Liver (tissue), 9 donors: ENCODE measurements around the gene ADK. TPM values are rescaled to one million over a fixed set of nuclear protein-coding genes. Genes with fewer than 3 reads are reported as not detected.

ENCODE experiments used
- DNase-seq: peaks from one replicate; pipeline ENCODE4 v3.0.0-alpha.2; 2017; ENCODE audit warnings: low spot score
- H3K27ac ChIP-seq, 2 donors: one replicate each; pipeline ENCODE4 v1.7.0; 2013; ENCODE audit warnings: inconsistent platforms in 2 of 2, low read length in 2 of 2, control low read depth in 1 of 2, low read depth in 1 of 2, mild to moderate bottlenecking in 1 of 2
- H3K27me3 ChIP-seq, 4 donors: one replicate each; pipeline versions ENCODE4 v1.6.1 to v1.7.0; 2013; ENCODE audit warnings: low read length in 3 of 4, inconsistent platforms in 1 of 4, mild to moderate bottlenecking in 1 of 4, moderate library complexity in 1 of 4; ENCODE audit not compliant: control insufficient read depth in 4 of 4, insufficient read depth in 4 of 4
- H3K36me3 ChIP-seq, 4 donors: one replicate each; pipeline versions ENCODE4 v1.6.1 to v1.7.0; 2013; ENCODE audit warnings: low read length in 3 of 4, mild to moderate bottlenecking in 3 of 4, low read depth in 1 of 4, moderate library complexity in 1 of 4; ENCODE audit not compliant: control insufficient read depth in 4 of 4, insufficient read depth in 3 of 4
- H3K4me1 ChIP-seq, 4 donors: one replicate each; pipeline versions ENCODE4 v1.6.1 to v1.7.0; 2013; ENCODE audit warnings: low read length in 3 of 4, mild to moderate bottlenecking in 3 of 4, moderate library complexity in 1 of 4; ENCODE audit not compliant: control insufficient read depth in 4 of 4, insufficient read depth in 4 of 4
- H3K4me3 ChIP-seq, 3 donors: one replicate each; pipeline versions ENCODE4 v1.6.1 to v1.7.0; 2013; ENCODE audit warnings: low read length in 3 of 3, control low read depth in 1 of 3, low read depth in 1 of 3, mild to moderate bottlenecking in 1 of 3
- H3K9ac ChIP-seq, 2 donors: one replicate each; pipeline ENCODE4 v1.7.0; 2013; ENCODE audit warnings: low read length in 2 of 2, mild to moderate bottlenecking in 2 of 2, moderate library complexity in 2 of 2, control low read depth in 1 of 2, low read depth in 1 of 2
- H3K9me3 ChIP-seq, 4 donors: one replicate each; pipeline versions ENCODE4 v1.6.1 to v1.7.0; 2013; ENCODE audit warnings: low read length in 3 of 4; ENCODE audit not compliant: control insufficient read depth in 4 of 4
- EGR1 ChIP-seq, 2 donors: IDR thresholded peaks; 2 replicates each; pipeline ENCODE4 v1.6.1; 2016 to 2018; ENCODE audit warnings: antibody characterized with exemption in 2 of 2, low read depth in 2 of 2
- FOXA2 ChIP-seq: IDR thresholded peaks from 2 replicates; pipeline ENCODE4 v1.6.1; 2016; ENCODE audit warnings: antibody characterized with exemption
- GABPA ChIP-seq, 2 donors: IDR thresholded peaks in 1 of 2; conservative IDR thresholded peaks in 1 of 2; 2 replicates each; pipeline ENCODE4 v1.6.1; 2016; ENCODE audit warnings: antibody characterized with exemption in 2 of 2, mild to moderate bottlenecking in 1 of 2, moderate library complexity in 1 of 2
- HNF4A ChIP-seq, 2 donors: conservative IDR thresholded peaks; 2 replicates each; pipeline ENCODE4 v1.6.1; 2016; ENCODE audit warnings: antibody characterized with exemption in 2 of 2, mild to moderate bottlenecking in 2 of 2
- HNF4G ChIP-seq: IDR thresholded peaks from 2 replicates; pipeline ENCODE4 v1.6.1; 2016; ENCODE audit warnings: antibody characterized with exemption
- JUND ChIP-seq, 2 donors: IDR thresholded peaks; 2 replicates each; pipeline ENCODE4 v1.6.1; 2016; ENCODE audit warnings: antibody characterized with exemption in 2 of 2
- MAX ChIP-seq: IDR thresholded peaks from 2 replicates; pipeline ENCODE4 v1.6.1; 2016; ENCODE audit warnings: antibody characterized with exemption
- NR2F2 ChIP-seq: IDR thresholded peaks from 2 replicates; pipeline ENCODE4 v1.6.1; 2016; ENCODE audit warnings: antibody characterized with exemption
- RAD21 ChIP-seq, 2 donors: IDR thresholded peaks; 2 replicates each; pipeline ENCODE4 v1.6.1; 2016; ENCODE audit warnings: antibody characterized with exemption in 2 of 2, mild to moderate bottlenecking in 2 of 2
- REST ChIP-seq: IDR thresholded peaks from 2 replicates; pipeline ENCODE4 v1.6.1; 2016; ENCODE audit warnings: antibody characterized with exemption, mild to moderate bottlenecking
- RXRA ChIP-seq, 2 donors: IDR thresholded peaks; 2 replicates each; pipeline ENCODE4 v1.6.1; 2017 to 2018; ENCODE audit warnings: antibody characterized with exemption in 2 of 2, mild to moderate bottlenecking in 1 of 2
- SP1 ChIP-seq: IDR thresholded peaks from 2 replicates; pipeline ENCODE4 v1.6.1; 2018; ENCODE audit warnings: antibody characterized with exemption, mild to moderate bottlenecking
- TAF1 ChIP-seq: conservative IDR thresholded peaks from 2 replicates; pipeline ENCODE4 v1.6.1; 2016; ENCODE audit warnings: antibody characterized with exemption, mild to moderate bottlenecking
- YY1 ChIP-seq: IDR thresholded peaks from 2 replicates; pipeline ENCODE4 v1.6.1; 2016; ENCODE audit warnings: antibody characterized with exemption, mild to moderate bottlenecking
- WGBS: extraction: QIAGEN DNeasy Blood & Tissue Kit; methylation state at CpG from one replicate; pipeline ENCODE4 v1.1.7; 2013; 5-methylcytosine and 5-hydroxymethylcytosine counted together
- polyA plus RNA-seq, 2 donors: library from polyadenylated mRNA; stranded (reverse) in 1 of 2; unstranded in 1 of 2; fragments of 200-250 nt in 1 of 2; fragments of >200 nt in 1 of 2; fragmentation: Nextera tagmentation in 1 of 2; extraction: Ambion mirVana in 1 of 2; gene quantifications; one replicate each; pipeline versions ENCODE4 v1.2.1 to v1.2.3, GENCODE V29; 2013 to 2015
- total RNA-seq, 2 donors: library from RNA; depleted of rRNA; stranded (reverse); fragments of >200 nt; gene quantifications; one replicate each; pipeline ENCODE4 v1.2.3, GENCODE V29; 2014
- TF ChIP-seq, protein P1 (sequence below): fragments of 150-350 bp; IDR thresholded peaks from 2 replicates; pipeline ENCODE4 v1.5.1; 2017; ENCODE audit warnings: improper control_type of control experiment, low read depth, low read length; ENCODE audit not compliant: missing input control
- TF ChIP-seq, protein P2 (sequence below): IDR thresholded peaks from 2 replicates; pipeline ENCODE4 v1.6.1; 2016; ENCODE audit warnings: antibody characterized with exemption
- TF ChIP-seq, protein P3 (sequence below): IDR thresholded peaks from 2 replicates; pipeline ENCODE4 v1.6.1; 2016; ENCODE audit warnings: antibody characterized with exemption
- donor health status: healthy.
- donor health status: healthy.
- donor health status: healthy.
- donor health status: healthy.
- donor health status: healthy.

The ADK gene
- total and polyA plus RNA-seq, 4 donors, result 18.0 to 110 (median 65.5) TPM

- 99% methylated on average over 1 of the region's 1 CpG for WGBS
- no peak overlapping the region for H3K4me3 ChIP-seq
- peaks cover 0 to 1% (median 0%) of the 10 kb centered on the region in 4 donors for H3K9me3 ChIP-seq
- H3K36me3 ChIP-seq, result peaks cover 0 to 7% (median 2%) of the 10 kb centered on the region in 4 donors
- no peaks in the 10 kb centered on the region for H3K27me3 ChIP-seq
- no peaks in the 10 kb centered on the region for H3K4me1 ChIP-seq
- TF ChIP-seq RXRA (IDR thresholded peaks at IDR 0.05), result no peak
- no peak for TF ChIP-seq NR2F2
- TF ChIP-seq SP1, result no peak
- TF ChIP-seq, protein P1, sequence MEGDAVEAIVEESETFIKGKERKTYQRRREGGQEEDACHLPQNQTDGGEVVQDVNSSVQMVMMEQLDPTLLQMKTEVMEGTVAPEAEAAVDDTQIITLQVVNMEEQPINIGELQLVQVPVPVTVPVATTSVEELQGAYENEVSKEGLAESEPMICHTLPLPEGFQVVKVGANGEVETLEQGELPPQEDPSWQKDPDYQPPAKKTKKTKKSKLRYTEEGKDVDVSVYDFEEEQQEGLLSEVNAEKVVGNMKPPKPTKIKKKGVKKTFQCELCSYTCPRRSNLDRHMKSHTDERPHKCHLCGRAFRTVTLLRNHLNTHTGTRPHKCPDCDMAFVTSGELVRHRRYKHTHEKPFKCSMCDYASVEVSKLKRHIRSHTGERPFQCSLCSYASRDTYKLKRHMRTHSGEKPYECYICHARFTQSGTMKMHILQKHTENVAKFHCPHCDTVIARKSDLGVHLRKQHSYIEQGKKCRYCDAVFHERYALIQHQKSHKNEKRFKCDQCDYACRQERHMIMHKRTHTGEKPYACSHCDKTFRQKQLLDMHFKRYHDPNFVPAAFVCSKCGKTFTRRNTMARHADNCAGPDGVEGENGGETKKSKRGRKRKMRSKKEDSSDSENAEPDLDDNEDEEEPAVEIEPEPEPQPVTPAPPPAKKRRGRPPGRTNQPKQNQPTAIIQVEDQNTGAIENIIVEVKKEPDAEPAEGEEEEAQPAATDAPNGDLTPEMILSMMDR, result no peak
- TF ChIP-seq, protein P2, sequence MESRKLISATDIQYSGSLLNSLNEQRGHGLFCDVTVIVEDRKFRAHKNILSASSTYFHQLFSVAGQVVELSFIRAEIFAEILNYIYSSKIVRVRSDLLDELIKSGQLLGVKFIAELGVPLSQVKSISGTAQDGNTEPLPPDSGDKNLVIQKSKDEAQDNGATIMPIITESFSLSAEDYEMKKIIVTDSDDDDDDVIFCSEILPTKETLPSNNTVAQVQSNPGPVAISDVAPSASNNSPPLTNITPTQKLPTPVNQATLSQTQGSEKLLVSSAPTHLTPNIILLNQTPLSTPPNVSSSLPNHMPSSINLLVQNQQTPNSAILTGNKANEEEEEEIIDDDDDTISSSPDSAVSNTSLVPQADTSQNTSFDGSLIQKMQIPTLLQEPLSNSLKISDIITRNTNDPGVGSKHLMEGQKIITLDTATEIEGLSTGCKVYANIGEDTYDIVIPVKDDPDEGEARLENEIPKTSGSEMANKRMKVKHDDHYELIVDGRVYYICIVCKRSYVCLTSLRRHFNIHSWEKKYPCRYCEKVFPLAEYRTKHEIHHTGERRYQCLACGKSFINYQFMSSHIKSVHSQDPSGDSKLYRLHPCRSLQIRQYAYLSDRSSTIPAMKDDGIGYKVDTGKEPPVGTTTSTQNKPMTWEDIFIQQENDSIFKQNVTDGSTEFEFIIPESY, result no peak
- TF ChIP-seq MAX, result no peak
- no peak for TF ChIP-seq HNF4A (conservative IDR thresholded peaks at IDR 0.05)
- TF ChIP-seq REST, result no peak
- no peak for TF ChIP-seq RAD21 (IDR thresholded peaks at IDR 0.05)
- TF ChIP-seq, protein P3, sequence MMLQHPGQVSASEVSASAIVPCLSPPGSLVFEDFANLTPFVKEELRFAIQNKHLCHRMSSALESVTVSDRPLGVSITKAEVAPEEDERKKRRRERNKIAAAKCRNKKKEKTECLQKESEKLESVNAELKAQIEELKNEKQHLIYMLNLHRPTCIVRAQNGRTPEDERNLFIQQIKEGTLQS, result no peak
- no peak overlapping the region for H3K27ac ChIP-seq
- no peak for DNase-seq
- H3K9ac ChIP-seq, result no peak overlapping the region
These were observed 169.0 kb downstream of the ADK start for GRCh38 chr10:74320026-74320425.

DNA sequence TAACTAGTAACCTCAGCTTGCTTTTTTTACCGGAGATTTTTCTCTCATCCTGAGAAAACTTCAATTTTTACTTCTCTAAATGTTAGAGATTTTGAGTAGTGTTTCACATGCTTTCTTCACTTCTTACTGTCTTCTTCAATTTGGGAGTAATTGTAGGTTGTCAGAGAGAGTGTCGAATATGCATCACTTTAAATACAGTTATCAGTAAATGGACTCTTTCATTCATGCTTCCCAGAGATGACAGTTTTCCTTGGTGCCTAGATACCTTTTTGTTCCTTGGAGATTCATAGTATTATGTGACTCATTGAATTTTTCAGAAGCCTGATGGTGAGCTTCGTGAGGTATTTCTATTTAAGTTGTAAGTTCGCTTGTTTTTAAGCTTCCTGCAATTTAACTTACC is 169.7 kb downstream of the ADK start:
- WGBS, result 98% methylated on average over 4 of the region's 4 CpGs
- Histone ChIP-seq H3K27me3 (no peaks in the 10 kb centered on the region), H3K4me1 (no peaks in the 10 kb centered on the region), H3K4me3 (no peak overlapping the region), H3K36me3 (peaks cover 0 to 7% (median 2%) of the 10 kb centered on the region in 4 donors), H3K9ac (no peak overlapping the region), H3K9me3 (peaks cover 0 to 1% (median 0%) of the 10 kb centered on the region in 4 donors), H3K27ac (no peak overlapping the region)
- no peak for DNase-seq
- no peak for TF ChIP-seq YY1
- TF ChIP-seq TAF1, result no peak
- TF ChIP-seq MAX, result no peak
- no peak for TF ChIP-seq HNF4A (conservative IDR thresholded peaks at IDR 0.05)
- no peak for TF ChIP-seq SP1
- no peak for TF ChIP-seq NR2F2
- no peak for TF ChIP-seq JUND (IDR thresholded peaks at IDR 0.05)
- TF ChIP-seq FOXA2, result no peak
- TF ChIP-seq RAD21 (IDR thresholded peaks at IDR 0.05), result no peak
- TF ChIP-seq REST, result no peak
- TF ChIP-seq HNF4G, result no peak
- no peak for TF ChIP-seq EGR1 (IDR thresholded peaks at IDR 0.05; ENCODE audit: low read depth in 2 of 2)
- TF ChIP-seq GABPA (IDR thresholded peaks at IDR 0.05 in 1 of 2, conservative IDR thresholded peaks at IDR 0.05 in 1 of 2), result no peak
- TF ChIP-seq RXRA (IDR thresholded peaks at IDR 0.05), result no peak
- TF ChIP-seq, protein P1, result no peak
